ENCODE data around the gene RFPL2.

- TF ChIP-seq POLR2AphosphoS5 (IDR thresholded peaks at IDR 0.05) (no peak), POLR2A (IDR thresholded peaks at IDR 0.05) (no peak), CTCF (IDR thresholded peaks at IDR 0.05) (no peak)
Measured at GRCh38 chr22:32248276-32248675, 43.4 kb upstream of the RFPL2 start.

All from prostate gland (tissue), 2 donors.